ENCODE results near the gene AP4M1.

- peak; percentile 64 for TF ChIP-seq TAF1 (IDR thresholded peaks at IDR 0.05; ENCODE audit: low read depth)
- TF ChIP-seq RAD21 (conservative IDR thresholded peaks at IDR 0.05), result no peak
- TF ChIP-seq CTCF (IDR thresholded peaks at IDR 0.05; ENCODE audit: poor library complexity, severe bottlenecking), result peak; percentile 57
- peak; percentile 13 for TF ChIP-seq EP300 (conservative IDR thresholded peaks at IDR 0.05; ENCODE audit: poor library complexity, severe bottlenecking)
- no peak for TF ChIP-seq REST (IDR thresholded peaks at IDR 0.05; ENCODE audit: borderline replicate concordance)
- no peak for TF ChIP-seq EZH2 (IDR thresholded peaks at IDR 0.05; ENCODE audit: borderline replicate concordance, insufficient read depth, low read length, poor library complexity, severe bottlenecking)
- TF ChIP-seq POLR2AphosphoS5 (IDR thresholded peaks at IDR 0.05), result peak; percentile 81
- TF ChIP-seq SMC3 (conservative IDR thresholded peaks at IDR 0.05; ENCODE audit: poor library complexity), result peak; percentile 41
- TF ChIP-seq MXI1 (conservative IDR thresholded peaks at IDR 0.05; ENCODE audit: poor library complexity, severe bottlenecking), result peak; percentile 63
These were observed 47.3 kb downstream of the AP4M1 start, which contains the start of gene LAMTOR4 for GRCh38 chr7:100148559-100149328.
